Nucleus accumbens (tissue), 56 donors: ENCODE results near the gene CXXC5.
A peak's percentile ranks its signal among the peaks of the same experiment; 100 is the strongest.

Experiments
- DNase-seq, 56 donors: peaks; one replicate each; lab custom pipeline; 2025; lab: John Stamatoyannopoulos, UW

CXXC5 gene

GRCh38 chr5:139688088-139688702 lies 40.0 kb downstream of the CXXC5 start:
- no peak for DNase-seq

- DNase-seq: no peak
Observed at GRCh38 chr5:139688751-139689372, 40.7 kb downstream of the CXXC5 start.

GRCh38 chr5:139689631-139690063 lies 41.5 kb downstream of the CXXC5 start:
- DNase-seq: peak in 2 of 56 donors; percentile 31 to 43

GRCh38 chr5:139690064-139690802 lies 42.1 kb downstream of the CXXC5 start:
- peak in 24 of 56 donors; percentile 20 to 73 (median 52) for DNase-seq

- DNase-seq: no peak
Observed at GRCh38 chr5:139690803-139691629, 42.9 kb downstream of the CXXC5 start.

- no peak for DNase-seq
Observed at GRCh38 chr5:139692148-139692547, 44.0 kb downstream of the CXXC5 start.

- DNase-seq: no peak
Observed at GRCh38 chr5:139692679-139693308, 44.6 kb downstream of the CXXC5 start.

GRCh38 chr5:139693676-139694364 lies 45.7 kb downstream of the CXXC5 start:
- DNase-seq: no peak

GRCh38 chr5:139694556-139695177 lies 46.5 kb downstream of the CXXC5 start:
- no peak for DNase-seq

GRCh38 chr5:139695178-139695573 lies 47.0 kb downstream of the CXXC5 start:
- no peak for DNase-seq

- DNase-seq: no peak
Observed at GRCh38 chr5:139696167-139696893, 48.2 kb downstream of the CXXC5 start.

- DNase-seq: peak in 31 of 56 donors; percentile 15 to 80 (median 53)
Observed at GRCh38 chr5:139696894-139697658, 48.9 kb downstream of the CXXC5 start.

- peak in 46 of 56 donors; percentile 39 to 89 (median 71) for DNase-seq
Observed at GRCh38 chr5:139698490-139699146, 50.5 kb downstream of the CXXC5 start.

GRCh38 chr5:139699351-139699750 lies 51.2 kb downstream of the CXXC5 start:
- DNase-seq: no peak

GRCh38 chr5:139700711-139701055 lies 52.5 kb downstream of the CXXC5 start:
- DNase-seq: no peak

GRCh38 chr5:139701056-139701741 lies 53.0 kb downstream of the CXXC5 start:
- no peak for DNase-seq

GRCh38 chr5:139702548-139702947 lies 54.4 kb downstream of the CXXC5 start:
- no peak for DNase-seq
